ENCODE results near the gene MESP1. TPM values are rescaled to one million over a fixed set of nuclear protein-coding genes. Genes with fewer than 3 reads are reported as not detected.

Gene MESP1
- polyA plus RNA-seq, 1 donor from 2014 or later, result 4.8 TPM

DNA sequence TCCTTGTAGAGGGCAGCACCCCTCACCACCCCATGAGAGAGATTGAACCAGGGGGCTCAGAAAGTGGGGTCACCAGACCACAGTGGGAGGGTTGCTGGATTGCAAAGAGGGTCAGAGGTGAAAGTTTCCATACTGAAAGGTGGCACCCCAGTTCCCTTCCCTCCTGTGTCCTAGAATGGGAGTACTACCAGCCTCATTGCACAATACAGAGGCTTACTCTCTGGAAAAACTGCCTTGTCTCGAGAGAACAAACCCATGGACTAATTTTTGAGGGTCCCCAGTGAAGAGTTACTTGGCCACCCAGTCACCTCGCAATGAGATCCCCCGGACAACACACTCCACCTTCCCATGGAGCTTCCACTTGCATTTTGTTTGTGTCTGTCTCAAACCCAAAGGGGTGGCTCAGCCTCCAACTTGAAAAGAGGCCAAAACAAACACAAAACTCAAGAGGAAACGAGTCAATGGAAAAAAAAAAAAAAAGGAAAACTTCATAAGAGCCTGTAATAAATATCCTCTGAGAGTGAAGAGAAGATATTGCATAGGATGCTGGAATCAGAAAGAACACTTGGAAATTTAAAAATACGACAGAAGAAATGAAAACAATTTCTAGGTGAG lies 43.7 kb upstream of the MESP1 start:
- Histone ChIP-seq H3K4me3 (ENCODE audit: low read length) (no peak overlapping the region), H3K79me2 (replicated peaks; ENCODE audit: insufficient read depth, low read length) (no peaks in the 10 kb centered on the region)

DNA sequence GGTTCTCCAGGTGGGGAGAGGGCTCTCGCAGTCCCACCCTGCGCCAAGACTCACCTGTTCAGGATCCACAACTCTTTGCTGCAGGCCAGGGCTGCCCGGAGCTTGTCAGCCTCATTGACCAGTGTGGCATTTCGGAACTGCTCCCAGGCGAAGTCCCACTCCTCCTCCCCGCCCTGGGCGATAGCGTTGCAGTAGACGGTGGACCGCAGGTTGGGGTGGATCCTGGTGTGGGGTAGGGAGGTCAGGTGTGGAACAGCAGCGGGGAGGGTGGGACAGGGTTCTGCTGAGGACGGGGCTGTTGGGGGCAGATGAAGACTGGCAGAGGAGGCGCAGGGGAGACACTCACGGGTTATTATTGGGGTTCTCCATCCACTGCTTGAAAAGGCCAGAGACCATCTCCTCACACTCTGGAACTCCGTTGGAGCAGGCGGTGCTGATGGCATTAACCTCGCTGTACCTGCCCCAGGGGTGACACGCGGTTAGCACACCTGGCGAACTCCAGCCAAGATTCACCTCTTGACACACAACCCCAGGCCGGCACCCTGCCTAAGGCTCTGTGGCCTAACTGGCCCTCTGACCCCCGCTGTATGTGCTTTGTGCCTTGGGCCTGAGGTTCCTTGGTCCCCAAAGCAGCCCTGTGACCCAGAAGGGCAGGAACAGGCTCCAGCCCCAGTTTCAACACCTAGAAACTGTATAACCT lies 41.2 kb upstream of the MESP1 start:
- H3K9me3 ChIP-seq (ENCODE audit: low read length), result peaks cover 8% of the 10 kb centered on the region
- no peaks in the 10 kb centered on the region for H3K9me2 ChIP-seq (ENCODE audit: insufficient read depth, low read length)
- no peak for TF ChIP-seq MXI1 (conservative IDR thresholded peaks at IDR 0.05; ENCODE audit: poor library complexity, severe bottlenecking)
- TF ChIP-seq, protein P1, sequence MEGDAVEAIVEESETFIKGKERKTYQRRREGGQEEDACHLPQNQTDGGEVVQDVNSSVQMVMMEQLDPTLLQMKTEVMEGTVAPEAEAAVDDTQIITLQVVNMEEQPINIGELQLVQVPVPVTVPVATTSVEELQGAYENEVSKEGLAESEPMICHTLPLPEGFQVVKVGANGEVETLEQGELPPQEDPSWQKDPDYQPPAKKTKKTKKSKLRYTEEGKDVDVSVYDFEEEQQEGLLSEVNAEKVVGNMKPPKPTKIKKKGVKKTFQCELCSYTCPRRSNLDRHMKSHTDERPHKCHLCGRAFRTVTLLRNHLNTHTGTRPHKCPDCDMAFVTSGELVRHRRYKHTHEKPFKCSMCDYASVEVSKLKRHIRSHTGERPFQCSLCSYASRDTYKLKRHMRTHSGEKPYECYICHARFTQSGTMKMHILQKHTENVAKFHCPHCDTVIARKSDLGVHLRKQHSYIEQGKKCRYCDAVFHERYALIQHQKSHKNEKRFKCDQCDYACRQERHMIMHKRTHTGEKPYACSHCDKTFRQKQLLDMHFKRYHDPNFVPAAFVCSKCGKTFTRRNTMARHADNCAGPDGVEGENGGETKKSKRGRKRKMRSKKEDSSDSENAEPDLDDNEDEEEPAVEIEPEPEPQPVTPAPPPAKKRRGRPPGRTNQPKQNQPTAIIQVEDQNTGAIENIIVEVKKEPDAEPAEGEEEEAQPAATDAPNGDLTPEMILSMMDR (IDR thresholded peaks at IDR 0.05; ENCODE audit: poor library complexity, severe bottlenecking), result no peak
- TF ChIP-seq RAD21 (conservative IDR thresholded peaks at IDR 0.05), result no peak
- no peak for TF ChIP-seq TAF1 (IDR thresholded peaks at IDR 0.05; ENCODE audit: low read depth)
- TF ChIP-seq, protein P2, sequence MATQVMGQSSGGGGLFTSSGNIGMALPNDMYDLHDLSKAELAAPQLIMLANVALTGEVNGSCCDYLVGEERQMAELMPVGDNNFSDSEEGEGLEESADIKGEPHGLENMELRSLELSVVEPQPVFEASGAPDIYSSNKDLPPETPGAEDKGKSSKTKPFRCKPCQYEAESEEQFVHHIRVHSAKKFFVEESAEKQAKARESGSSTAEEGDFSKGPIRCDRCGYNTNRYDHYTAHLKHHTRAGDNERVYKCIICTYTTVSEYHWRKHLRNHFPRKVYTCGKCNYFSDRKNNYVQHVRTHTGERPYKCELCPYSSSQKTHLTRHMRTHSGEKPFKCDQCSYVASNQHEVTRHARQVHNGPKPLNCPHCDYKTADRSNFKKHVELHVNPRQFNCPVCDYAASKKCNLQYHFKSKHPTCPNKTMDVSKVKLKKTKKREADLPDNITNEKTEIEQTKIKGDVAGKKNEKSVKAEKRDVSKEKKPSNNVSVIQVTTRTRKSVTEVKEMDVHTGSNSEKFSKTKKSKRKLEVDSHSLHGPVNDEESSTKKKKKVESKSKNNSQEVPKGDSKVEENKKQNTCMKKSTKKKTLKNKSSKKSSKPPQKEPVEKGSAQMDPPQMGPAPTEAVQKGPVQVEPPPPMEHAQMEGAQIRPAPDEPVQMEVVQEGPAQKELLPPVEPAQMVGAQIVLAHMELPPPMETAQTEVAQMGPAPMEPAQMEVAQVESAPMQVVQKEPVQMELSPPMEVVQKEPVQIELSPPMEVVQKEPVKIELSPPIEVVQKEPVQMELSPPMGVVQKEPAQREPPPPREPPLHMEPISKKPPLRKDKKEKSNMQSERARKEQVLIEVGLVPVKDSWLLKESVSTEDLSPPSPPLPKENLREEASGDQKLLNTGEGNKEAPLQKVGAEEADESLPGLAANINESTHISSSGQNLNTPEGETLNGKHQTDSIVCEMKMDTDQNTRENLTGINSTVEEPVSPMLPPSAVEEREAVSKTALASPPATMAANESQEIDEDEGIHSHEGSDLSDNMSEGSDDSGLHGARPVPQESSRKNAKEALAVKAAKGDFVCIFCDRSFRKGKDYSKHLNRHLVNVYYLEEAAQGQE (IDR thresholded peaks at IDR 0.05; ENCODE audit: borderline replicate concordance), result no peak
- TF ChIP-seq SMC3 (conservative IDR thresholded peaks at IDR 0.05; ENCODE audit: poor library complexity), result no peak
- TF ChIP-seq EP300 (conservative IDR thresholded peaks at IDR 0.05; ENCODE audit: poor library complexity, severe bottlenecking), result no peak
- TF ChIP-seq EZH2 (IDR thresholded peaks at IDR 0.05; ENCODE audit: borderline replicate concordance, insufficient read depth, low read length, poor library complexity, severe bottlenecking), result no peak
- no peak for TF ChIP-seq POLR2AphosphoS5 (IDR thresholded peaks at IDR 0.05)
- H3K27ac ChIP-seq (ENCODE audit: low read length), result no peak overlapping the region
- no peak overlapping the region for H3K4me3 ChIP-seq (ENCODE audit: low read length)
- no peak overlapping the region for H2AFZ ChIP-seq (ENCODE audit: low read depth, low read length)
- H4K20me1 ChIP-seq (ENCODE audit: insufficient read depth), result no peaks in the 10 kb centered on the region
- H3K4me2 ChIP-seq (ENCODE audit: low read length), result no peak overlapping the region
- H3K36me3 ChIP-seq (ENCODE audit: insufficient read depth, low read length), result no peaks in the 10 kb centered on the region
- no peaks in the 10 kb centered on the region for H3F3A ChIP-seq (ENCODE audit: insufficient read depth, low read length, poor library complexity, severe bottlenecking)
- no peaks in the 10 kb centered on the region for H3K27me3 ChIP-seq (ENCODE audit: insufficient read depth, low read depth, low read length)
- no peak overlapping the region for H3K9ac ChIP-seq (ENCODE audit: low read length)
- no peaks in the 10 kb centered on the region for H3K79me2 ChIP-seq (replicated peaks; ENCODE audit: insufficient read depth, low read length)

More for the DNA sequence above, 43.7 kb upstream of the MESP1 start:
- Histone ChIP-seq H3F3A (ENCODE audit: insufficient read depth, low read length, poor library complexity, severe bottlenecking) (no peaks in the 10 kb centered on the region), H4K20me1 (ENCODE audit: insufficient read depth) (no peaks in the 10 kb centered on the region), H3K4me2 (ENCODE audit: low read length) (no peak overlapping the region), H3K9me2 (ENCODE audit: insufficient read depth, low read length) (no peaks in the 10 kb centered on the region), H3K9ac (ENCODE audit: low read length) (no peak overlapping the region), H3K27me3 (ENCODE audit: insufficient read depth, low read depth, low read length) (no peaks in the 10 kb centered on the region), H3K27ac (ENCODE audit: low read length) (no peak overlapping the region), H3K9me3 (ENCODE audit: low read length) (no peaks in the 10 kb centered on the region), H2AFZ (ENCODE audit: low read depth, low read length) (no peak overlapping the region), H3K36me3 (ENCODE audit: insufficient read depth, low read length) (no peaks in the 10 kb centered on the region)
- TF ChIP-seq RAD21 (conservative IDR thresholded peaks at IDR 0.05), result no peak
- TF ChIP-seq, protein P1 (IDR thresholded peaks at IDR 0.05; ENCODE audit: poor library complexity, severe bottlenecking), result no peak
- TF ChIP-seq TAF1 (IDR thresholded peaks at IDR 0.05; ENCODE audit: low read depth), result no peak
- no peak for TF ChIP-seq SMC3 (conservative IDR thresholded peaks at IDR 0.05; ENCODE audit: poor library complexity)
- TF ChIP-seq EP300 (conservative IDR thresholded peaks at IDR 0.05; ENCODE audit: poor library complexity, severe bottlenecking), result no peak
- TF ChIP-seq, protein P2 (IDR thresholded peaks at IDR 0.05; ENCODE audit: borderline replicate concordance), result no peak
- TF ChIP-seq EZH2 (IDR thresholded peaks at IDR 0.05; ENCODE audit: borderline replicate concordance, insufficient read depth, low read length, poor library complexity, severe bottlenecking), result no peak
- no peak for TF ChIP-seq POLR2AphosphoS5 (IDR thresholded peaks at IDR 0.05)
- no peak for TF ChIP-seq MXI1 (conservative IDR thresholded peaks at IDR 0.05; ENCODE audit: poor library complexity, severe bottlenecking)

All from neural cell (in vitro differentiated cells).